ENCODE measurements around the gene PA2G4.
"Not testable (repeated sequence)": the region's sequence is repeated elsewhere in the genome, so short reads cannot be mapped to it uniquely, and the experiment has no call there.

The PA2G4 gene

GRCh38 chr12:56087220-56087619 lies 17.1 kb upstream of the PA2G4 start:
- DNase-seq = peak in 23 of 42 donors; percentile 18 to 81 (median 45)

GRCh38 chr12:56097738-56098137 lies 6.6 kb upstream of the PA2G4 start:
- intact Hi-C loops (cut with DNase I) = no loop called here
- no peak for DNase-seq

More at GRCh38 chr12:56087220-56087619, 17.1 kb upstream of the PA2G4 start:
- intact Hi-C loops (cut with DNase I) = no loop called here

GRCh38 chr12:56098592-56098991 lies 5.8 kb upstream of the PA2G4 start:
- intact Hi-C loops (cut with DNase I) = no loop called here
- no peak for DNase-seq

- intact Hi-C loops (cut with DNase I) = loop anchor here (10.0 kb wide), 2 partner anchors 55 to 105 kb away; partner anchors contain the start of genes RPS26 and SUOX
- DNase-seq = no peak
Observed at GRCh38 chr12:56099787-56100186, 4.6 kb upstream of the PA2G4 start.

- intact Hi-C loops (cut with DNase I) = loop anchor here (10.0 kb wide), 2 partner anchors 56 to 106 kb away; partner anchors contain the start of genes RPS26 and SUOX
- no peak for DNase-seq
Observed at GRCh38 chr12:56101045-56101444, 3.3 kb upstream of the PA2G4 start.

GRCh38 chr12:56102683-56103065 lies 1.7 kb upstream of the PA2G4 start:
- no peak for DNase-seq
- intact Hi-C loops (cut with DNase I) = loop anchor here (10.0 kb wide), 2 partner anchors 58 to 108 kb away; partner anchors contain the start of genes RPS26 and SUOX

- DNase-seq = no peak
- intact Hi-C loops (cut with DNase I) = loop anchor here (10.0 kb wide), 2 partner anchors 58 to 108 kb away; partner anchors contain the start of genes RPS26 and SUOX
Observed at GRCh38 chr12:56103066-56103711, 1.2 kb upstream of the PA2G4 start.

GRCh38 chr12:56103823-56104108 lies 593 bp upstream of the PA2G4 start:
- DNase-seq = no peak
- intact Hi-C loops (cut with DNase I) = loop anchor here (1.0 to 10.0 kb wide), 3 partner anchors 13 to 109 kb away; partner anchors contain the start of genes RPL41, RPS26 and SUOX

GRCh38 chr12:56104815-56105608 lies 653 bp downstream of the PA2G4 start:
- intact Hi-C loops (cut with DNase I) = loop anchor here (1.0 to 10.0 kb wide), 3 partner anchors 11 to 110 kb away; partner anchors contain the start of genes RPL41, RPS26 and SUOX

GRCh38 chr12:56105609-56105902 lies 1.2 kb downstream of the PA2G4 start:
- intact Hi-C loops (cut with DNase I) = loop anchor here (10.0 kb wide), 2 partner anchors 61 to 111 kb away; partner anchors contain the start of genes RPS26 and SUOX
- no peak for DNase-seq

More at GRCh38 chr12:56104815-56105608, 653 bp downstream of the PA2G4 start:
- DNase-seq = peak in 4 of 42 donors; percentile 22 to 50 (median 40)

- DNase-seq = no peak
- intact Hi-C loops (cut with DNase I) = loop anchor here (10.0 kb wide), 2 partner anchors 62 to 112 kb away; partner anchors contain the start of genes RPS26 and SUOX
Observed at GRCh38 chr12:56107242-56107641, 2.9 kb downstream of the PA2G4 start.

GRCh38 chr12:56110571-56110970 lies 6.2 kb downstream of the PA2G4 start:
- intact Hi-C loops (cut with DNase I) = no loop called here
- no peak for DNase-seq

GRCh38 chr12:56114084-56114483 lies 9.7 kb downstream of the PA2G4 start:
- no peak for DNase-seq
- intact Hi-C loops (cut with DNase I) = no loop called here

- peak in 5 of 42 donors; percentile 6 to 30 (median 18) for DNase-seq
- intact Hi-C loops (cut with DNase I) = loop anchor here (5.0 kb wide), 1 partner anchor 37 kb away; the partner anchor contains the start of gene MYL6B
Observed at GRCh38 chr12:56115329-56115728, 11.0 kb downstream of the PA2G4 start.

GRCh38 chr12:56116267-56117081 lies 12.1 kb downstream of the PA2G4 start, which contains the start of gene RPL41:
RPL41 (plus strand) TSS chr12:56116633.
- intact Hi-C loops (cut with DNase I) = loop anchor here (1.0 to 5.0 kb wide), 2 partner anchors 12 to 36 kb away; partner anchors contain the start of genes MYL6B and PA2G4
- peak; percentile 91 to 99 (median 96) for DNase-seq

GRCh38 chr12:56117082-56117706 lies 12.8 kb downstream of the PA2G4 start:
- DNase-seq = not testable (repeated sequence)
- intact Hi-C loops (cut with DNase I) = loop anchor here (5.0 kb wide), 1 partner anchor 35 kb away; the partner anchor contains the start of gene MYL6B

- DNase-seq = peak; percentile 92 to 99 (median 97)
- intact Hi-C loops (cut with DNase I) = loop anchor here (5.0 kb wide), 1 partner anchor 34 kb away; the partner anchor contains the start of gene MYL6B
Observed at GRCh38 chr12:56117778-56118687, 13.7 kb downstream of the PA2G4 start, which contains the start of gene ZC3H10. ZC3H10 (plus strand) TSS chr12:56118266; CDS start chr12:56120563, 2,297 bp downstream.

Measured in head of caudate nucleus (tissue), 42 donors.